Neural progenitor cell (in vitro differentiated cells): ENCODE results near the gene CHRNG. TPM values are rescaled to one million over a fixed set of nuclear protein-coding genes. Genes with fewer than 3 reads are reported as not detected.

Source experiments
- DNase-seq: peaks from one replicate; pipeline ENCODE4 v3.0.0-alpha.2; 2016; ENCODE audit warnings: low spot score
- H2AFZ ChIP-seq: fragments of 200-600 bp; sonication (generic); replicated peaks from 2 replicates; pipeline ENCODE4 v1.6.1; 2016; ENCODE audit warnings: antibody characterized with exemption
- H3F3A ChIP-seq: fragments of 200-600 bp; sonication (generic); 2 replicates; pipeline ENCODE4 v1.6.1; 2016; ENCODE audit warnings: antibody characterized with exemption, low read depth
- H3K27ac ChIP-seq: fragments of 200-600 bp; sonication (generic); 2 replicates; pipeline ENCODE4 v1.5.1; 2016; ENCODE audit warnings: mild to moderate bottlenecking
- H3K27me3 ChIP-seq: fragments of 200-600 bp; sonication (generic); 2 replicates; pipeline ENCODE4 v1.6.1; 2016; ENCODE audit warnings: mild to moderate bottlenecking, moderate library complexity
- H3K36me3 ChIP-seq: fragments of 200-600 bp; sonication (generic); 2 replicates; pipeline ENCODE4 v1.5.1; 2016
- H3K4me1 ChIP-seq: fragments of 200-600 bp; sonication (generic); 2 replicates; pipeline ENCODE4 v1.6.1; 2016; ENCODE audit warnings: mixed run types
- H3K4me2 ChIP-seq: fragments of 200-600 bp; sonication (generic); 2 replicates; pipeline ENCODE4 v1.6.1; 2016
- H3K4me3 ChIP-seq: fragments of 200-600 bp; sonication (generic); 2 replicates; pipeline ENCODE4 v1.5.1; 2016
- H3K79me2 ChIP-seq: fragments of 200-600 bp; sonication (generic); 2 replicates; pipeline ENCODE4 v1.6.1; 2016; ENCODE audit warnings: low read depth
- H3K9ac ChIP-seq: fragments of 200-600 bp; sonication (generic); 2 replicates; pipeline ENCODE4 v1.6.1; 2016
- H3K9me3 ChIP-seq: fragments of 200-600 bp; sonication (generic); 2 replicates; pipeline ENCODE4 v1.5.1; 2016; ENCODE audit warnings: low read depth
- H4K20me1 ChIP-seq: fragments of 200-600 bp; sonication (generic); 2 replicates; pipeline ENCODE4 v1.6.1; 2016; ENCODE audit warnings: low read depth
- H3K27ac Mint-ChIP-seq: 3 replicates; pipeline ENCODE4 v1.8.0; 2021; ENCODE audit warnings: mixed read lengths
- H3K27me3 Mint-ChIP-seq: 2 replicates; pipeline ENCODE4 v1.8.0; 2022; ENCODE audit warnings: low read depth, mild to moderate bottlenecking, inconsistent platforms, moderate library complexity, mixed read lengths; ENCODE audit not compliant: insufficient read depth
- H3K36me3 Mint-ChIP-seq: 3 replicates; pipeline ENCODE4 v1.8.0; 2021; ENCODE audit warnings: mixed read lengths
- H3K4me1 Mint-ChIP-seq: 3 replicates; pipeline ENCODE4 v1.8.0; 2021; ENCODE audit warnings: mixed read lengths
- H3K4me3 Mint-ChIP-seq: 3 replicates; pipeline ENCODE4 v1.8.0; 2021; ENCODE audit warnings: mild to moderate bottlenecking, moderate library complexity, mixed read lengths
- H3K9me3 Mint-ChIP-seq: 3 replicates; pipeline ENCODE4 v1.8.0; 2020; ENCODE audit warnings: mixed read lengths
- CTCF ChIP-seq: fragments of 200-600 bp; sonication (generic); IDR thresholded peaks from 2 replicates; pipeline ENCODE4 v1.5.1; 2017; ENCODE audit warnings: antibody characterized with exemption, mild to moderate bottlenecking
- EZH2 ChIP-seq: fragments of 200-600 bp; sonication (generic); IDR thresholded peaks from 2 replicates; pipeline ENCODE4 v1.6.1; 2017; ENCODE audit warnings: antibody characterized with exemption, mild to moderate bottlenecking, moderate library complexity
- EZH2phosphoT487 ChIP-seq: fragments of 200-600 bp; sonication (generic); IDR thresholded peaks from 2 replicates; pipeline ENCODE4 v1.6.1; 2017; ENCODE audit warnings: antibody characterized with exemption
- total RNA-seq: library from RNA; depleted of rRNA; stranded (reverse); fragments of >200 nt; gene quantifications from 2 replicates; pipeline ENCODE4 v1.2.3, GENCODE V29; 2015; ENCODE audit warnings: low replicate concordance

CHRNG gene
- total RNA-seq, 1 donor from 2014 or later: not detected

- DNase-seq: no peak
- Histone ChIP-seq H3K9ac (no peak overlapping the region), H3F3A (peaks cover 15% of the 10 kb centered on the region), H3K27me3 (peaks cover 72% of the 10 kb centered on the region), H3K36me3 (no peaks in the 10 kb centered on the region), H3K9me3 (no peaks in the 10 kb centered on the region), H3K79me2 (no peaks in the 10 kb centered on the region), H2AFZ (peak overlapping the region; percentile 61), H3K4me3 (peak overlapping the region; percentile 49), H3K4me2 (peak overlapping the region; percentile 87), H3K27ac (no peak overlapping the region), H3K4me1 (peaks cover 21% of the 10 kb centered on the region), H4K20me1 (peaks cover 30% of the 10 kb centered on the region)
- H3K4me1 Mint-ChIP-seq: peaks cover 60% of the 10 kb centered on the region
- H3K27me3 Mint-ChIP-seq: peaks cover 38% of the 10 kb centered on the region
- peak overlapping the region; percentile 79 for H3K4me3 Mint-ChIP-seq
- TF ChIP-seq EZH2 (peak; percentile 79), CTCF (no peak)
- no peak overlapping the region for H3K27ac Mint-ChIP-seq
- no peaks in the 10 kb centered on the region for H3K9me3 Mint-ChIP-seq
- H3K36me3 Mint-ChIP-seq: no peaks in the 10 kb centered on the region
Measured at GRCh38 chr2:232503809-232504323, 35.6 kb upstream of the CHRNG start.

GRCh38 chr2:232504438-232504837 is 35.1 kb upstream of the CHRNG start:
- Mint-ChIP-seq H3K27ac (no peak overlapping the region), H3K27me3 (peaks cover 38% of the 10 kb centered on the region), H3K4me1 (peaks cover 59% of the 10 kb centered on the region), H3K9me3 (no peaks in the 10 kb centered on the region), H3K4me3 (peak overlapping the region; percentile 79), H3K36me3 (no peaks in the 10 kb centered on the region)
- H3K4me1 ChIP-seq: peaks cover 21% of the 10 kb centered on the region
- H3K4me2 ChIP-seq: no peak overlapping the region
- H3K27me3 ChIP-seq: peaks cover 72% of the 10 kb centered on the region
- DNase-seq: no peak
- peaks cover 30% of the 10 kb centered on the region for H4K20me1 ChIP-seq
- H3K9me3 ChIP-seq: no peaks in the 10 kb centered on the region
- TF ChIP-seq EZH2phosphoT487 (no peak), EZH2 (no peak), CTCF (no peak)
- H2AFZ ChIP-seq: no peak overlapping the region
- no peaks in the 10 kb centered on the region for H3K36me3 ChIP-seq
- no peak overlapping the region for H3K4me3 ChIP-seq
- no peak overlapping the region for H3K27ac ChIP-seq
- H3K9ac ChIP-seq: no peak overlapping the region
- H3F3A ChIP-seq: peaks cover 15% of the 10 kb centered on the region
- H3K79me2 ChIP-seq: no peaks in the 10 kb centered on the region

- Mint-ChIP-seq H3K27ac (no peak overlapping the region), H3K9me3 (no peaks in the 10 kb centered on the region), H3K36me3 (no peaks in the 10 kb centered on the region), H3K27me3 (peaks cover 40% of the 10 kb centered on the region), H3K4me3 (peak overlapping the region; percentile 74), H3K4me1 (peaks cover 52% of the 10 kb centered on the region)
- Histone ChIP-seq H3F3A (peaks cover 15% of the 10 kb centered on the region), H3K4me3 (no peak overlapping the region), H3K9me3 (no peaks in the 10 kb centered on the region), H3K4me2 (peak overlapping the region; percentile 52), H3K27me3 (peaks cover 61% of the 10 kb centered on the region), H3K79me2 (no peaks in the 10 kb centered on the region), H2AFZ (no peak overlapping the region), H3K27ac (no peak overlapping the region), H4K20me1 (peaks cover 30% of the 10 kb centered on the region), H3K9ac (no peak overlapping the region), H3K4me1 (peaks cover 21% of the 10 kb centered on the region), H3K36me3 (no peaks in the 10 kb centered on the region)
- DNase-seq: peak; percentile 60
- TF ChIP-seq CTCF (no peak), EZH2 (no peak), EZH2phosphoT487 (no peak)
Measured at GRCh38 chr2:232505856-232506255, 33.6 kb upstream of the CHRNG start.
